ENCODE measurements around the gene BRCC3.

DNA sequence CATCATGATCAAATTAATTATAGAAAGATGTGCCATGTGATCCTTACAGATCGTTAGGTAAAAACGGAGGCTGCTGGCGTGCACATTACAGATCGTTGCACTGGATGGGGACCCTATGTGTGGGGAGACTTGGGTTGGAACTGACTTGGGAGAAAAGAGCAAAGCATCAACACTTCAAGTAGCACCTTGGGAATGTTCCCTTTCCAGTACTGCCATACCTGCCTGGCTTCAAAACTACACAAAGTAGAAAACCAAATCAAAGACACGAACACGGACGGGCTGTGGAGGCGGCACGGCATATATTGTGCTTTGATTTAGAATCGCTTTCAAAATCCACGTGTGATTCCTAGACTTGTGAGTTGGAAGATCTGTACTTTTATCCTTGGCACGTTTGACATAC lies 1.3 kb upstream of the BRCC3 start:
- TF ChIP-seq POLR2A (IDR thresholded peaks at IDR 0.05), result no peak
- TF ChIP-seq, protein P1, sequence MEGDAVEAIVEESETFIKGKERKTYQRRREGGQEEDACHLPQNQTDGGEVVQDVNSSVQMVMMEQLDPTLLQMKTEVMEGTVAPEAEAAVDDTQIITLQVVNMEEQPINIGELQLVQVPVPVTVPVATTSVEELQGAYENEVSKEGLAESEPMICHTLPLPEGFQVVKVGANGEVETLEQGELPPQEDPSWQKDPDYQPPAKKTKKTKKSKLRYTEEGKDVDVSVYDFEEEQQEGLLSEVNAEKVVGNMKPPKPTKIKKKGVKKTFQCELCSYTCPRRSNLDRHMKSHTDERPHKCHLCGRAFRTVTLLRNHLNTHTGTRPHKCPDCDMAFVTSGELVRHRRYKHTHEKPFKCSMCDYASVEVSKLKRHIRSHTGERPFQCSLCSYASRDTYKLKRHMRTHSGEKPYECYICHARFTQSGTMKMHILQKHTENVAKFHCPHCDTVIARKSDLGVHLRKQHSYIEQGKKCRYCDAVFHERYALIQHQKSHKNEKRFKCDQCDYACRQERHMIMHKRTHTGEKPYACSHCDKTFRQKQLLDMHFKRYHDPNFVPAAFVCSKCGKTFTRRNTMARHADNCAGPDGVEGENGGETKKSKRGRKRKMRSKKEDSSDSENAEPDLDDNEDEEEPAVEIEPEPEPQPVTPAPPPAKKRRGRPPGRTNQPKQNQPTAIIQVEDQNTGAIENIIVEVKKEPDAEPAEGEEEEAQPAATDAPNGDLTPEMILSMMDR (IDR thresholded peaks at IDR 0.05), result no peak

All from esophagus squamous epithelium (tissue), 4 donors.